ENCODE results near the gene PNP.

DNA sequence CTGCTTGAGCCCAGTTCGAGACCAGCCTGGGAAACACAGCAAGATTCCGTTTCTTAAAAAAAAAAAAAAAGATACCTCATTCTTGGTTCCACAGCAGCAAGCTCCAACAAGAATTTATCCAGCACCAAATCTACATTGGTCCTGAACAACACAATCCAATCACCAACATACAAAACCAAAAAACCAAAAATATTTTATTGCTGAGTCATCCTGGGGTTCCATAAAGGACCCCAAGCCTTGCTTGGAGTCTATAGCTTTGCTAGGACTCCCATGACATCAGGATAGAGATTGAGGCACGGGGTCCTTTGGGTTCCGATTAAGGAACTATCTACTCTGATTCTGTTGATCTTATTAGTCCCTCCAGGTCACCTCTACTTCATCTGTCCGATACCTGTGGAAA, 22.3 kb upstream of the PNP start:
- no peak for TF ChIP-seq CEBPB (IDR thresholded peaks at IDR 0.05)
- TF ChIP-seq RAD21 (IDR thresholded peaks at IDR 0.05; ENCODE audit: low read depth) = no peak
- TF ChIP-seq MAX (IDR thresholded peaks at IDR 0.05) = no peak
- TF ChIP-seq TEAD4 (IDR thresholded peaks at IDR 0.05) = no peak
- TF ChIP-seq EP300 (IDR thresholded peaks at IDR 0.05; ENCODE audit: borderline replicate concordance) = no peak
- TF ChIP-seq FOXM1 (IDR thresholded peaks at IDR 0.05; ENCODE audit: borderline replicate concordance, low read depth) = no peak
- TF ChIP-seq, protein P1, sequence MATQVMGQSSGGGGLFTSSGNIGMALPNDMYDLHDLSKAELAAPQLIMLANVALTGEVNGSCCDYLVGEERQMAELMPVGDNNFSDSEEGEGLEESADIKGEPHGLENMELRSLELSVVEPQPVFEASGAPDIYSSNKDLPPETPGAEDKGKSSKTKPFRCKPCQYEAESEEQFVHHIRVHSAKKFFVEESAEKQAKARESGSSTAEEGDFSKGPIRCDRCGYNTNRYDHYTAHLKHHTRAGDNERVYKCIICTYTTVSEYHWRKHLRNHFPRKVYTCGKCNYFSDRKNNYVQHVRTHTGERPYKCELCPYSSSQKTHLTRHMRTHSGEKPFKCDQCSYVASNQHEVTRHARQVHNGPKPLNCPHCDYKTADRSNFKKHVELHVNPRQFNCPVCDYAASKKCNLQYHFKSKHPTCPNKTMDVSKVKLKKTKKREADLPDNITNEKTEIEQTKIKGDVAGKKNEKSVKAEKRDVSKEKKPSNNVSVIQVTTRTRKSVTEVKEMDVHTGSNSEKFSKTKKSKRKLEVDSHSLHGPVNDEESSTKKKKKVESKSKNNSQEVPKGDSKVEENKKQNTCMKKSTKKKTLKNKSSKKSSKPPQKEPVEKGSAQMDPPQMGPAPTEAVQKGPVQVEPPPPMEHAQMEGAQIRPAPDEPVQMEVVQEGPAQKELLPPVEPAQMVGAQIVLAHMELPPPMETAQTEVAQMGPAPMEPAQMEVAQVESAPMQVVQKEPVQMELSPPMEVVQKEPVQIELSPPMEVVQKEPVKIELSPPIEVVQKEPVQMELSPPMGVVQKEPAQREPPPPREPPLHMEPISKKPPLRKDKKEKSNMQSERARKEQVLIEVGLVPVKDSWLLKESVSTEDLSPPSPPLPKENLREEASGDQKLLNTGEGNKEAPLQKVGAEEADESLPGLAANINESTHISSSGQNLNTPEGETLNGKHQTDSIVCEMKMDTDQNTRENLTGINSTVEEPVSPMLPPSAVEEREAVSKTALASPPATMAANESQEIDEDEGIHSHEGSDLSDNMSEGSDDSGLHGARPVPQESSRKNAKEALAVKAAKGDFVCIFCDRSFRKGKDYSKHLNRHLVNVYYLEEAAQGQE (IDR thresholded peaks at IDR 0.05; ENCODE audit: low read depth) = no peak
